Loucy (cell line): ENCODE results near the gene PCDHGA11.
"Not testable (repeated sequence)": the region's sequence is repeated elsewhere in the genome, so short reads cannot be mapped to it uniquely, and the experiment has no call there.

Source experiments
- H2AFZ ChIP-seq: fragments of 200-600 bp; sonication (generic); 2 replicates; pipeline ENCODE4 v1.6.0; 2016; ENCODE audit warnings: antibody characterized with exemption, mild to moderate bottlenecking, low read length, moderate library complexity
- H3F3A ChIP-seq: fragments of 200-600 bp; 2 replicates; pipeline ENCODE4 v1.6.0; 2016; ENCODE audit warnings: antibody characterized with exemption, low read depth, mild to moderate bottlenecking
- H3K27me3 ChIP-seq: fragments of 200-600 bp; sonication (generic); 2 replicates; pipeline ENCODE4 v1.6.1; 2014; ENCODE audit warnings: low read length, mild to moderate bottlenecking; ENCODE audit not compliant: insufficient read depth, poor library complexity, severe bottlenecking
- H3K36me3 ChIP-seq: fragments of 200-600 bp; sonication (generic); 2 replicates; pipeline ENCODE4 v1.6.1; 2016; ENCODE audit warnings: low read length; ENCODE audit not compliant: insufficient read depth
- H3K4me1 ChIP-seq: fragments of 200-600 bp; sonication (generic); 2 replicates; pipeline ENCODE4 v1.5.1; 2014; ENCODE audit warnings: low read length, mild to moderate bottlenecking; ENCODE audit not compliant: insufficient read depth, poor library complexity, severe bottlenecking
- H3K4me2 ChIP-seq: fragments of 200-600 bp; sonication (generic); 2 replicates; pipeline ENCODE4 v1.6.0; 2014; ENCODE audit warnings: antibody characterized with exemption, low read length, low read depth, mild to moderate bottlenecking; ENCODE audit not compliant: poor library complexity, severe bottlenecking
- H3K4me3 ChIP-seq: fragments of 200-600 bp; sonication (generic); 2 replicates; pipeline ENCODE4 v1.5.1; 2014; ENCODE audit warnings: low read length, mild to moderate bottlenecking, mixed read lengths; ENCODE audit not compliant: poor library complexity, severe bottlenecking
- H3K79me2 ChIP-seq: fragments of 200-600 bp; sonication (generic); 2 replicates; pipeline ENCODE4 v1.6.1; 2014; ENCODE audit warnings: low read length; ENCODE audit not compliant: insufficient read depth
- H3K9ac ChIP-seq: fragments of 200-600 bp; sonication (generic); 2 replicates; pipeline ENCODE4 v1.6.0; 2014; ENCODE audit warnings: mild to moderate bottlenecking, low read depth, low read length, moderate library complexity; ENCODE audit not compliant: poor library complexity, severe bottlenecking
- H3K9me2 ChIP-seq: fragments of 200-600 bp; sonication (generic); replicated peaks from 2 replicates; pipeline ENCODE4 v1.6.1; 2016; ENCODE audit warnings: low read depth, low read length, mixed read lengths
- H3K9me3 ChIP-seq: fragments of 200-600 bp; sonication (generic); 2 replicates; pipeline ENCODE4 v1.6.1; 2014; ENCODE audit warnings: mild to moderate bottlenecking, antibody characterized with exemption, low read length, low read depth; ENCODE audit not compliant: insufficient read depth
- H4K20me1 ChIP-seq: fragments of 200-600 bp; sonication (generic); 2 replicates; pipeline ENCODE4 v1.6.0; 2014; ENCODE audit warnings: antibody characterized with exemption, low read length, mild to moderate bottlenecking; ENCODE audit not compliant: insufficient read depth, poor library complexity, severe bottlenecking
- CTCF ChIP-seq: fragments of 200-600 bp; sonication (generic); conservative IDR thresholded peaks from 2 replicates; pipeline ENCODE4 v1.5.1; 2014; ENCODE audit warnings: mild to moderate bottlenecking, antibody characterized with exemption, low read length
- EZH2phosphoT487 ChIP-seq: fragments of 200-600 bp; IDR thresholded peaks from 2 replicates; pipeline ENCODE4 v1.6.1; 2018; ENCODE audit warnings: antibody characterized with exemption, mild to moderate bottlenecking, moderate library complexity, borderline replicate concordance

The PCDHGA11 gene

GRCh38 chr5:141411575-141411974, 9.3 kb upstream of the PCDHGA11 start:
- H3K9me2 ChIP-seq: no peaks in the 10 kb centered on the region
- H4K20me1 ChIP-seq: no peaks in the 10 kb centered on the region
- H3K9ac ChIP-seq: no peak overlapping the region
- H3F3A ChIP-seq: no peaks in the 10 kb centered on the region
- TF ChIP-seq EZH2phosphoT487: no peak
- TF ChIP-seq CTCF: no peak
- H3K9me3 ChIP-seq: no peaks in the 10 kb centered on the region
- H3K36me3 ChIP-seq: no peaks in the 10 kb centered on the region
- no peak overlapping the region for H2AFZ ChIP-seq
- H3K27me3 ChIP-seq: no peaks in the 10 kb centered on the region
- H3K4me3 ChIP-seq: no peak overlapping the region
- no peaks in the 10 kb centered on the region for H3K4me1 ChIP-seq
- H3K79me2 ChIP-seq: no peaks in the 10 kb centered on the region
- H3K4me2 ChIP-seq: no peak overlapping the region

DNA sequence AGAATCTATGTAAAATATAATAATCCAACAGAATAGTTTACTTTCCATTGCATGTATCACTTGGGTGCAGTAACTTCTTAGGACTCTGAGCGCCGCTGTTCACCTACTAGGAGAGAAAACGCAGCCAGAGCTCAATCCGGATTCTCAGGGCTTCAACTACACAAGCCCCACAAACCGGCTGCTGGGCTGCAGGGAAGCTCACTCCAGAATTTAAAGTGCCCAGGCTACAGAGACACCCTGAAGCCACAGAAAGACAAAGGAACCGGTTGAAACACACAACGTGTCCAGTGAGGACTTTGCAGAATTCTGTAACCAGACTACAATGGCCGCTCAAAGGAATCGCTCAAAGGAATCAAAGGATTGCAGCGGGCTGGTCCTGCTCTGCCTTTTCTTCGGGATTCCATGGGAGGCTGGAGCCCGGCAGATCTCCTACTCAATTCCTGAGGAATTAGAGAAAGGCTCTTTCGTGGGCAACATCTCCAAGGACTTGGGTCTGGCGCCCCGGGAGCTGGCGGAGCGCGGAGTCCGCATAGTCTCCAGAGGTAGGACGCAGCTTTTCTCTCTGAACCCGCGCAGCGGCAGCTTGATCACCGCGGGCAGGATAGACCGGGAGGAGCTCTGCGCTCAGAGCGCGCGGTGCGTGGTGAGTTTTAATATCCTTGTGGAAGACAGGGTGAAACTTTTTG, 7.9 kb upstream of the PCDHGA11 start, which contains the start of gene PCDHGA10:
Gene PCDHGA10 (plus strand): TSS at position 134 of the 686 bp plus-strand sequence. CDS start 189 bp downstream, at position 323.
- no peaks in the 10 kb centered on the region for H3K27me3 ChIP-seq
- no peaks in the 10 kb centered on the region for H3F3A ChIP-seq
- no peaks in the 10 kb centered on the region for H3K36me3 ChIP-seq
- H2AFZ ChIP-seq: peak within 1 kb of the TSS; percentile 34; the same call in 1 of the 2 replicates
- peak; percentile 72 for TF ChIP-seq CTCF
- no peak for TF ChIP-seq EZH2phosphoT487
- no peaks in the 10 kb centered on the region for H4K20me1 ChIP-seq
- peak within 1 kb of the TSS; percentile 35 for H3K4me2 ChIP-seq
- H3K79me2 ChIP-seq: no peaks in the 10 kb centered on the region
- no peak within 1 kb of the TSS for H3K9ac ChIP-seq
- H3K4me3 ChIP-seq: no peak within 1 kb of the TSS
- no peaks in the 10 kb centered on the region for H3K9me2 ChIP-seq
- no peaks in the 10 kb centered on the region for H3K4me1 ChIP-seq
- no peaks in the 10 kb centered on the region for H3K9me3 ChIP-seq

- Histone ChIP-seq H3F3A (no peaks in the 10 kb centered on the region), H3K4me2 (no peak overlapping the region), H3K9me2 (no peaks in the 10 kb centered on the region), H3K79me2 (no peaks in the 10 kb centered on the region), H3K9ac (no peak overlapping the region), H3K4me3 (no peak overlapping the region), H3K4me1 (no peaks in the 10 kb centered on the region), H4K20me1 (no peaks in the 10 kb centered on the region), H3K36me3 (no peaks in the 10 kb centered on the region), H3K9me3 (no peaks in the 10 kb centered on the region), H3K27me3 (no peaks in the 10 kb centered on the region), H2AFZ (no peak overlapping the region)
- TF ChIP-seq CTCF (no peak), EZH2phosphoT487 (no peak)
Observed at GRCh38 chr5:141413540-141414069, 7.2 kb upstream of the PCDHGA11 start.

GRCh38 chr5:141414548-141415274, 6.1 kb upstream of the PCDHGA11 start:
- H3K36me3 ChIP-seq, H2AFZ ChIP-seq, H3K4me2 ChIP-seq, H3K9me2 ChIP-seq, H3K79me2 ChIP-seq, H3K27me3 ChIP-seq, H3F3A ChIP-seq, H3K9ac ChIP-seq, H3K9me3 ChIP-seq, H3K4me1 ChIP-seq, H3K4me3 ChIP-seq, H4K20me1 ChIP-seq: not testable (repeated sequence)

DNA sequence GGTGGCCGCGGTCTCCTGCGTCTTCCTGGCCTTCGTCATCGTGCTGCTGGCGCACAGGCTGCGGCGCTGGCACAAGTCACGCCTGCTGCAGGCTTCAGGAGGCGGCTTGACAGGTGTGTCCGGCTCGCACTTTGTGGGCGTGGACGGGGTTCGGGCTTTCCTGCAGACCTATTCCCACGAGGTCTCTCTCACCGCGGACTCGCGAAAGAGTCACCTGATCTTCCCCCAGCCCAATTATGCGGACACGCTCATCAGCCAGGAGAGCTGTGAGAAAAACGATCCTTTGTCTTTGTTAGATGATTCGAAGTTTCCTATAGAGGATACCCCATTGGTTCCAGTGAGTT, 5.6 kb upstream of the PCDHGA11 start:
- not testable (repeated sequence) for H3K4me1 ChIP-seq, H3K4me3 ChIP-seq, H3K79me2 ChIP-seq, H3K36me3 ChIP-seq, H3K4me2 ChIP-seq, H3F3A ChIP-seq, H3K27me3 ChIP-seq, H2AFZ ChIP-seq, H3K9me2 ChIP-seq, H3K9ac ChIP-seq, H4K20me1 ChIP-seq, H3K9me3 ChIP-seq
